GM12874 (cell line): ENCODE measurements around the gene HECTD3.

ENCODE experiments used
- TF ChIP-seq, protein P1 (sequence below): IDR thresholded peaks from 2 replicates; pipeline ENCODE4 v1.5.1; 2011; ENCODE audit warnings: low read depth, mild to moderate bottlenecking, control low read depth, low read length, moderate library complexity; ENCODE audit not compliant: insufficient read depth

HECTD3 gene

DNA sequence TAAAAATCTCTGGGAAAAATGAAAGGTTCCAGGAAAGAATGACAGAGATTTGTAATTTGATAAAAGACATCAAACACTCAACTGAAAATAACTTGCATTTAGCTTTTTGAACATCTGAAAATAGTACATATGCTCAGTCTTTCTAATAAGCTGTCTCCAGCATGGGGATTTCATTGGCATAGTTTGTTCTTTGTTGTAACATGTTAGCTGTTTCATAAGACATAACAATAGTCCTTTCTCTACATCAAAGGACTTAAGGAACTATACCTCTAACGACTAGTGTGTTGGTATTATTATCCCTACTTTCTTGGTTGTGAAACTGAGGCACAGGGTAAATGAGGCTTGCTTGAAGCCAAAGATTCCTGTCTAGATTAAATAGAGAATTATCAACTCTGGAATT is 46.7 kb downstream of the HECTD3 start:
- TF ChIP-seq, protein P1, sequence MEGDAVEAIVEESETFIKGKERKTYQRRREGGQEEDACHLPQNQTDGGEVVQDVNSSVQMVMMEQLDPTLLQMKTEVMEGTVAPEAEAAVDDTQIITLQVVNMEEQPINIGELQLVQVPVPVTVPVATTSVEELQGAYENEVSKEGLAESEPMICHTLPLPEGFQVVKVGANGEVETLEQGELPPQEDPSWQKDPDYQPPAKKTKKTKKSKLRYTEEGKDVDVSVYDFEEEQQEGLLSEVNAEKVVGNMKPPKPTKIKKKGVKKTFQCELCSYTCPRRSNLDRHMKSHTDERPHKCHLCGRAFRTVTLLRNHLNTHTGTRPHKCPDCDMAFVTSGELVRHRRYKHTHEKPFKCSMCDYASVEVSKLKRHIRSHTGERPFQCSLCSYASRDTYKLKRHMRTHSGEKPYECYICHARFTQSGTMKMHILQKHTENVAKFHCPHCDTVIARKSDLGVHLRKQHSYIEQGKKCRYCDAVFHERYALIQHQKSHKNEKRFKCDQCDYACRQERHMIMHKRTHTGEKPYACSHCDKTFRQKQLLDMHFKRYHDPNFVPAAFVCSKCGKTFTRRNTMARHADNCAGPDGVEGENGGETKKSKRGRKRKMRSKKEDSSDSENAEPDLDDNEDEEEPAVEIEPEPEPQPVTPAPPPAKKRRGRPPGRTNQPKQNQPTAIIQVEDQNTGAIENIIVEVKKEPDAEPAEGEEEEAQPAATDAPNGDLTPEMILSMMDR = no peak

DNA sequence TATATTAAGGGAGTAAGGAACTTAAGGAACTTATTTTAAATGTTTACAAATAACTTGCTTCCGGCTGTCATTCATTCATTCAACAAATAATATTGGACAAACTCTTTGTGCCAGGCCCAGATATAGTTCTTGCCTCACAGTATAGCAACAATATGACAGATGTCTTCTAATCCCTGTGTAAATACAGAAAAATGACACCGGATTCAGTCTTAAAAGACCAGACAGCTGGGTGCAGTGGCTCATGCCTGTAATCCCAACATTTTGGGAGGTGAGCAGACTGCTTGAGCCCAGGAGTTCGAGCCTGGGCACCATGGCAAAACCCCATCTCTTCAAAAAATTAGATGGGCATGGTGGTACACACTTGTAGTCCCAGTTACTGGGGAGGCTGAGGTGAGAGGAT is 48.4 kb downstream of the HECTD3 start:
- TF ChIP-seq, protein P1 = no peak
